GM04503 (cell line): ENCODE results near the gene EDIL3.
"Not testable (repeated sequence)": the region's sequence is repeated elsewhere in the genome, so short reads cannot be mapped to it uniquely, and the experiment has no call there.

Source experiments
- DNase-seq: peaks from one replicate; pipeline ENCODE4 v3.0.0-alpha.2; 2012; ENCODE audit warnings: low read depth

EDIL3 gene

GRCh38 chr5:84298628-84299027, 86.1 kb downstream of the EDIL3 start:
- no peak for DNase-seq

GRCh38 chr5:84297641-84298040, 87.0 kb downstream of the EDIL3 start:
- DNase-seq, result not testable (repeated sequence)

- DNase-seq, result no peak
Measured at GRCh38 chr5:84292788-84293653, 91.7 kb downstream of the EDIL3 start.

GRCh38 chr5:84292000-84292642, 92.6 kb downstream of the EDIL3 start:
- no peak for DNase-seq

- no peak for DNase-seq
Measured at GRCh38 chr5:84290673-84291072, 94.0 kb downstream of the EDIL3 start.

GRCh38 chr5:84290161-84290560, 94.5 kb downstream of the EDIL3 start:
- DNase-seq, result no peak

GRCh38 chr5:84287951-84288350, 96.7 kb downstream of the EDIL3 start:
- DNase-seq, result peak; percentile 5

- DNase-seq, result no peak
Measured at GRCh38 chr5:84286662-84287061, 98.0 kb downstream of the EDIL3 start.

GRCh38 chr5:84285641-84286637, 98.7 kb downstream of the EDIL3 start:
- DNase-seq, result no peak

- no peak for DNase-seq
Measured at GRCh38 chr5:84281383-84281782, 103.3 kb downstream of the EDIL3 start.

GRCh38 chr5:84279234-84279633, 105.4 kb downstream of the EDIL3 start:
- no peak for DNase-seq

GRCh38 chr5:84275609-84276008, 109.1 kb downstream of the EDIL3 start:
- no peak for DNase-seq

- no peak for DNase-seq
Measured at GRCh38 chr5:84274585-84275468, 109.9 kb downstream of the EDIL3 start.

GRCh38 chr5:84273517-84273883, 111.2 kb downstream of the EDIL3 start:
- no peak for DNase-seq

GRCh38 chr5:84272771-84273516, 111.7 kb downstream of the EDIL3 start:
- no peak for DNase-seq

- DNase-seq, result no peak
Measured at GRCh38 chr5:84265739-84266550, 118.7 kb downstream of the EDIL3 start.

GRCh38 chr5:84265130-84265529, 119.5 kb downstream of the EDIL3 start:
- DNase-seq, result no peak

- no peak for DNase-seq
Measured at GRCh38 chr5:84260939-84261338, 123.7 kb downstream of the EDIL3 start.

- DNase-seq, result no peak
Measured at GRCh38 chr5:84260140-84260539, 124.5 kb downstream of the EDIL3 start.
